GM19468 (cell line): ENCODE results near the gene DCLK1.

ENCODE experiments used
- ATAC-seq: cut with Tn5 transposase; IDR thresholded peaks from one replicate; pipeline ENCODE4 v1.9.1; 2021; ENCODE audit warnings: mild to moderate bottlenecking, moderate library complexity, moderate number of reproducible peaks; ENCODE audit not compliant: unreplicated experiment; ENCODE audit errors: extremely low read depth

The DCLK1 gene

DNA sequence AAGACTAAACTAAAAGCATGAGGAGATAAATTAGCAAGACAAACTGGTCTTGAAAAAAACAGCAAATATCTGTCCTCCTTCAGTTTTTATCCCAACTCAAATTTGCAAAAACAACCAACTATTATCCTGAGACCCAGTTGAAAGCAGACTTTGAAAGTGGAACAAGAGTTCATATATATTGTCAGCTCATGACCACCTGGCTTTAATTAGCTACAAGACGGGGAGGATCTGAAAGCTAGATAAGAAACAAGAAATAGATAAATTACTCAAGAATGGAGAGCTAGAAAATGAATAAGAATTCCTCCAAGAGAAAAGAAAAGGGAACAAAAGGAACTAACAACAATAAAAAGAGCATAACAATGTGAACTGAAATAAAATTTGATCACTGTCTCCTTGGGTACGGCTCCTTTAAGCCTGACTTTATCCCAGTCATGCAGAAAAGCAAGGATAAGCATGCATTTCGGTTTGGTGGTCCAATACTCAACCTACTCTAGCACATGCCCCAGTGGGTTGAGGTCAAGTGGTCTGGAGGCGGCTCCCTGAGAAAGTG, 246.9 kb downstream of the DCLK1 start:
- ATAC-seq, result no peak

DNA sequence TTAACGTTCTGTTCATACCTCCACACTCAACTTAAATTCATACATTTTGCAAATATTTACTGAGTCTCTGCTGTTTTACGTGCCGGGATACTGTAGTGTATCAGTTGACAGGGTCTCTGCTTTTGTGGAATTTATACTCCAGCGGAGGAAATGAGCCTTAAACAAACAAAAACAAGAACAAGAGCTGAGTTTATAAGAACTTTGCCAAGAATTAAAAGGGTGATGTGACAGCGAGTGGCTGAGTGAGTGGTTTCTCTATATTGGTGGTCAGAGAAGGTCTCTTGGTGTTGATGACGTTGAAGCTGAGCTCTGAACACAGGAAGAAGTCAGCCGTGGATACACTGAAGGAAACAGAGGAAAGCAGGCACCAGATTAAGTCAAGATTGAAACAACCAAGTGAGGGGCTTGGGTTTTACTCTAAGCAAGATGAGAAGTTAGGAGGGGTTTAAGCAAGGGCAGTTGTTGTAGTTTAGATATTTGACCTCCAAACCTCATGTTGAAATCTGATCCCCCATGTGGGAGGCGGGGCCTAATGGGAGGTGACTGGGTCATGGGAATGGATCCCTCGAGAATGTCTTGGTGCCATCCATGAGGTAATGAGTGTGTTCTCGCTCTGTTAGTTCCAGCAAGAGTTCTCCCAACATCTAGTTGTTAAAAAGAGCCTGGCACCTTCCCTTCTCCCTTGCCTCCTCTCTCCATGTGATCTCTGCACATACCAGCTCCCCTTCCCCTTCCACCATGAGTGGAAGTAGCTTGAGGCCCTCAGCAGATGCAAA, 248.3 kb downstream of the DCLK1 start:
- ATAC-seq, result no peak

DNA sequence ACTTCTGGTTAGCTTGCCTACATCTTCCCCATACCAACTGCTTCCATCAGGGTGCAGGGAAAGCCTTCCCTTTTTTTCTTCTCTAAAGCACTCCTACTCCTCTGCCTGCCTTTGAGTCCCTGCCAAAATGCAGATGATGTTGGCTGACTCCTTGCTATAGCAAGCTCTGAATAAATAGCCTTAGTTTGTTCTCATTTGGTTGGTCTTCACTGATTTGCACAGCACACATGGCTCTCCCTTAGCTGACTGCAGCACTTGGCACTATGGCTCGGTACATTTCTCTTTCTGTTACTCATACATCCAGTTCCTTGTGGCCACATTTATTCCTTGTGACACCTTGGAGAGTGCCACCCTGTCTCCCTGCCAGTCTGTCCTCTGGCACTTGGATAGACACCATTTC, 249.8 kb downstream of the DCLK1 start:
- no peak for ATAC-seq

DNA sequence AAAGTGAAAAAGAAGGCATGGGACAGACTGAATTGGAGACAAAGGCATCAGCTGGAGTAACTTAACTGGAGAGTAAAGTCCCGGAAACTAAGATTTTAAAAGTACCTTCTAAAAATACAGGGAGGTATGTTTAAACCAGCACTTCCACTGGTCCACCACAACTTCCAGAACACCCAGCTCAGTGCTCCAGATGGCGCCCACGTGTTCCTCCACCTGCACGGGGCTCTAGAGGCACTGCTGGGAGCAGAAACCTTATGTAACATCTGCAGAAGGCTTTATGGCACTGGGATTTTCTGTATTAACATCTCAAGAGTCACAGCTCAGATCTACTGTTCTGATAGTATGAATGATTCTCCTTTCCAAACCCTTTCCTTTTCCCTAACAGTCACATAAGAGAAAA, 252.1 kb downstream of the DCLK1 start:
- ATAC-seq, result no peak

DNA sequence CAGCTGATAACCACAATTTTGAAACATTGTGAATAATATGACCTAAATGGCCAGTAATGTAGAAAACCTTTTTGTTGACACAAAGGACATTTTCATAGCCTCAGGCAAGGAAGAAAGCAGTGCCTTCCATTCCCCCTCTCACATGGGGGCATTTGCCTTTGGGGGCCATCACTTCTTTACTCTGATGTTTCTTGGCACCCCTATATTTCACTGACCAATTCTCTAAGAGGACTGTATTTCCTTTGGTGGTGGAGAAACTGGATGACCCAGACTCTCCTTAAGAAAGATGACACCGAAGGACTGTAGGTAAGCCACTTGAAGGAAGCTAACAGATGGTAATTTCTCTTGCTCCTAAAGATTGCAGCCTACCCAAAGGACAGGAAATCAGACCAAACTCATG, 254.6 kb downstream of the DCLK1 start:
- ATAC-seq, result no peak

DNA sequence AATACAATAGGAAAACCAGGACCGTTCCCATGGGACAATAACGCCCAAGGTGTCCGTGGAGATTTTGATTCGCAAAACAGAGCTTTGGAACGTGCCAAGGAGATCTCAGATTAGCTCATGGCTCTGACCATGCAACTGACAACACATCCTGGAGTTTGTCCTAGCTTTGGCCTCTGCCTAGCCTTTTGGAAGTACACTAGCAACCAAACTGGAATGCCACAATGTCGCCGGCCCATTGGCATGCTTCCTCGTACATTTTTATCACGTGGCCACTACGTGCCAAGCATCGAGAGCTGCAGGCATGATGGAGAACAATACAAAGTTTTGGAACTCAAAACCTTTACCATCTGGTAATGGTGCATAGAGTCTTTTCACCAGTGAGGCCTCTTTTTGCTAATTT, 256.5 kb downstream of the DCLK1 start:
- no peak for ATAC-seq

DNA sequence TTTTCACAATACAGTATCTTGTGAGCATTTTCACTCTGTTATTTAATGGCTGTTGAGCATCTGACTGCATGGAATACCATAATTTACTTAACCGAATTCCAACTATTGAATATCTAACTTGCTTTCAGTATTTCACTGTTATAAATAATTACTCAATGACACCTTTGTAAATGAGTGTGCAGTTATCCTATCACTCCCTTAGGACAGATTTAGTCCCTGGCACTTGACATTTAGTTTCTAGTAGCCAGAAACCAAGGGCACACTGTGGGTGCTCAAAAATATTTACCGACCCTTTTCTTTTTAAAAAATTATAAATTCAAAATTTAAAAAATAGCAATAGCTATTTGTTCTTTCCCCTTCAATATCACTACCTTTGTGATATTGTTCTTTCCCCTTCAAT, 258.8 kb downstream of the DCLK1 start:
- no peak for ATAC-seq

DNA sequence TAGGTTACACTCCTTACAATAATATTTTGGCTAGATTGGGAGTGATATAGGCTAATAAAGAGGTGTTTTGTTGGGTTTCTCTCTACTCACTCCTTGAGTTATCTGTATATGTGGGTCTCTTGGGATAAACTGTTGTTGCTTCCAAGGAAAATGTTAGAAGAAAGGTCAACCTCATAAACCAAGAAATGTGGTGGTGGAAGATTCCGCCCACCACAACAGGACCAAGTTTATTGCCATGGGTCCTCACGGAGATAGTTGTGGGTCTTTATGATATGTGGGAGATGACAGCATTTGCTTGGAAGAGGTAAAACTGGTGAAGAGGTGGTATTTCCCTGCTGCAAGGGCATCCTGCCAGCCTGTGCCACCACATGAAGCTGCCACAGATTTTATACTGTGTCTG, 259.6 kb downstream of the DCLK1 start:
- ATAC-seq, result no peak

DNA sequence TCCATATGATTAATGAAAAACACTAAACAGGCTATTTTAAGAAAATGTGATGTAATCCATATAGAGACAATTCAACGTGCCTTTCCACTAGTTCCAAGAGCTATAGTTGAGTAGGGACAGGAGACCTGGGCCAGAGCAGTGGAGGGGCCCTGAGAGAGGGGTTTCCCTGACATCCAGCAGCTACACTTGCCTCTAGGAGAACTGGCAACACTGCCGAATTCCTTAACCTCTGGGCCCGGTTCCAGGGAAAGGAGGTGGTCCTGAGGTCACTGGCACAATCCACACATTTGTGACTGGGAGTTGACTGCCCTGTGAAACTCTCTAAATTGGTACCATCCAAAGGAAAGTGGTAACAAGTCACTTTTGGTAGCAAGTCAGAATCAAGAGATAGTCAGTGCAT, 264.4 kb downstream of the DCLK1 start:
- ATAC-seq, result no peak

DNA sequence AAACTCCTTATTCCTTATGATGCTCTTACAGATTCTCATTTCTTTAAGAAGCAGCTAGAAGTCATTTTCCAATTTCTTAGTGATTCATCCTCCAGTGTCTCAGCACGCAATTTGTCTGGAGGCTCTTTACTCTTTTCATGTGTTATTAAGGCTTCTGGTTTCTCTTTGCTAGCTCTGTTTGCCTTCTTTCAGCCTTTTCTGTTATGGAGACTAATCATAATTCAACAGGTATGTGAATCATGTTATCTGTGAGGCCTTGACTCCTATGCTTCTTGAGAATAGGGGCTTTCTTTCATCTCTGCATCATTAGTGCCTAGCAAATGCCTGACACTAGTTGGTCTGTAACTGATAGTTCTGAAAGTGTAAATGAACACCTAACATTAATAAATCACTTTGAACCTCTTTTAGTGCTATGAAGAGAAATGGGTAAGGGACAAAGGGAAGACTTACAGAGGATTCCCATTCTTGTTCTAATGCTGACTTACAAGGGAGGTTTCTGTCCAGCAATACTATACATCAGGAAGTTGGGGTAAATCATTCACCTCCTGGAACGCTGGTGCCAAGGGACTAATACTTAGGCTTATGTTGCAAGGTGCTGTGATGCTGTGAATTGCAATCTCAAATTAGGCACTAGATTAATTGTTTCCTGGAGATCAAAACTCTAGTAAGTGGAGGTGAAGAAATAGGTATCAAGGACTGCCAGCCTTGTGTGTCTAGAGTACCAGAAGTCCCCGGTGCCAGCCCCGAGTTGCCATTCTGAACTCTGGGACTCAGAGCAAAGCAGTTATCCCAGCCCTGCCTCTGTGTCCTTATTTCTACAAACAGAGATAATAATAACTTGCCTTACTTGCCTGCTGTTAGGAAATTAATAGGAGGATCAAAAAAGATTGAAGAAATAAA, 265.6 kb downstream of the DCLK1 start:
- ATAC-seq, result no peak

DNA sequence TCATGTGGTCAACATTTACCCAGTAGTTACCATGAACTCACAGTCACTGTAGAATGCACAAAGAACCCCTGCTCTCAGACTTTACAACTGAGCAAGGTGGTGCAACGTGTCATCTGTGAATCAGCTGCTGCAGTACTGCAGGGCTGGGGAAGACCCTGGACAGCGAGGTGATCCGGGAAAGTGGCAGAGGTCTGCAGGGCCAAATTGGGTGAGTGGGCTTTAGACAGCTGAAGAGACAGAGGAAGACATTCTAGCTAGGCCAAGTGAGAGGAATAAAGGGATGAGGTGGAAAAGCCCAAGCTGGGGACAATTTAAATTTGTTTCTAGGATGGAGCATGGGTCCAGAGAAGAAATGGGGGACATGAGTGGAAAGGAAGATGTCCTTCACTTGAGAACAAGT, 270.5 kb downstream of the DCLK1 start:
- ATAC-seq, result no peak

DNA sequence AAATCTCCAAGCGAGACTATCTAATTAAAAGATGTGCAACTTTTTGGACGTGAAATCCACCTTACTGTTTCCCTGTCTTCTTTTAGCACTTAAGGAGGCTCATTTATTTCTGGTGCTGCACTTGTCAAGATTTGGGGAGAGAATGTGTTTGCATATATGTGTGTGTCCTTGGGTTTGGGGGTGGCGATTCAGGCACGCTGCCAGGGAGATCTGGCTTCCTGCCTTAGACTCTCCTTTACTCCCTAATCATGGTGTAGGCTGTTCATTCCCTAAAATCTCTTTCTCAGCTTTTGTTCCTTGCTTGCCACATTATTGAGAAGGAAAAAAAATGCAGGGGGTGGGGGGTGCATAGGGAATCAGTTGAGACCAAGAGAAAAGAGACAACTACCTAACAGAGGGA, 271.2 kb downstream of the DCLK1 start:
- ATAC-seq, result no peak

DNA sequence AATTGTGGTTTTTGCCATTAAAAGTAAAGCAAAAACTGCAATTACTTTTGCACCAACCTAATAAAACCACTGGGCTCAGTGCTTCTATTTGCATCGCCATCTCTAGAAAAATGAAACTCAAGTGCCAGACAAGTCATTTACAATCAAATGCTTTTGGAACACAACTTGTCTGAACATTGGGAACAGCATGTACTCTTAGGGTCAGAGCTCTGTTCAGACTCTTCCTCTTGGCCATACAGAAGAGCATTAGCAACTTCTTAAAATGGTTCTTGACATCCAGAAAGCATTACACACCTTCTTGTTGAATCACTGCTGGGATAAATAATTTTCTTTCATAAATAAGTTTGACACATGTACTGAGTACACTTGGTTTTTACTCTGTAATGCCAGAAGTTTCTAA, 272.5 kb downstream of the DCLK1 start:
- no peak for ATAC-seq

DNA sequence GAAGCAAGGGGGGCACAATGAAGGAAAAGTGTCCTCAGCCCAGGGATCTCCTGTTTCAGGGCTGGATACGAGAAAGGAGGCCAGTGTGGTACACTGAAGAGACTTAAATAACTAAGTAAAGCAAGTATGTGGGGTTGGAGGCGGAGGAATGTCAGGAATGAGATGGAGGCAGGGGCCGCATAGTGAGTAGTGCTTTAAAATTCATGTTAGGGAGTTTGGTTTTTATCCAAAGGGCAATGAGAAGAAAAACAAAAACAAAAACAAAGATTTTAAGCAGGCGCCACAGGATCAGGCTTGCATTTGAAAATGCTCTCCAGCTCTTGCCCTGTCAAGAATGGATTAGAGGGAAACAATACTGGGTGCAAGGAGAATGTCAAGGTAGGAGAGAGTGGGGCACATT, 273.4 kb downstream of the DCLK1 start:
- ATAC-seq, result no peak

DNA sequence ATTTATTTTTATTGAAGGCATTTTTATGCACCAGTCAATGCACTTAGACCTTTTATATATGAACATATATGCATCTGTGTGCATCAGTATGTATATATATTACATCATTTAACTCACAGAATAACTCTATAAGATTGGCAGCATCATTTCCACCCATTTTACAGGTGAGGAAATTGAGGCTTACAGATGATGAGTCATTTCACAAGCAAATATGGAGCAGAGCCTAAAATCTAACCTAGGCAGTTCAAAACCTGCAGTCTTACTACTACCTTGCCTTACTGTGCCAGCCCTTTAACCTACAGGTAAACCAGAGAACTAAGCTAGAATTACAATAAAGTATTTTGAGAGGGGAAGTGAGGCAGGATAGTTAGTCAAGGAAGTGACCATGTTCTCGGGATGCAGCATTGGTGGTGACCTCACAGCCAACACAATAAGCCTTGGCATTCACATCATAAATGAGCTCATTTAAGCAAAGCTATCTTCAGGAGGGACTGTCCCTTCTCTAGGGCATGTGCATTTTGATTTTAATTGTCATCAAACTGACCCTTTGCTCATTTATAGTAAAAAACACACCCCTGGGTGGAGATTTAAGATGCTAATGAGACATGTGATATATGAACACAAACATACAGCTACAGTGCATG, 274.3 kb downstream of the DCLK1 start:
- ATAC-seq, result no peak

DNA sequence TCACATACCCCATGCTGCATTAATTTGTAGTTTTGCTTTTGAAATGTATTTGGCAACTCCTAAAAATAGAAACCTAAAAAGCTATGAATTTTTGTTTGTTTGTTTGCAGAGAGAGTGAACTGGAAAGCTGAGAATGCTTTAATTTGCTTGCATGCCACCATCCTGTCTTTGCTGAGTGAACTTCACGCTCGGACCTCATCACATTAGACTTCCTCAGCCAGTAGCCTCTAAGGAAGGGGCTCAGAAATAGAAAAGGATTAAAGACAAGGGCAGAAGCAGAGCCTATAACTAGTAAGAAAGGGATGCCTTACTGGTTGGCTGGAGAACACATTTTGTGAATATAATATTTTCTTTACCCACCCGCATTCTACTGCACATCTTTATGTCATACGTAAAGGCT, 275.1 kb downstream of the DCLK1 start:
- no peak for ATAC-seq

DNA sequence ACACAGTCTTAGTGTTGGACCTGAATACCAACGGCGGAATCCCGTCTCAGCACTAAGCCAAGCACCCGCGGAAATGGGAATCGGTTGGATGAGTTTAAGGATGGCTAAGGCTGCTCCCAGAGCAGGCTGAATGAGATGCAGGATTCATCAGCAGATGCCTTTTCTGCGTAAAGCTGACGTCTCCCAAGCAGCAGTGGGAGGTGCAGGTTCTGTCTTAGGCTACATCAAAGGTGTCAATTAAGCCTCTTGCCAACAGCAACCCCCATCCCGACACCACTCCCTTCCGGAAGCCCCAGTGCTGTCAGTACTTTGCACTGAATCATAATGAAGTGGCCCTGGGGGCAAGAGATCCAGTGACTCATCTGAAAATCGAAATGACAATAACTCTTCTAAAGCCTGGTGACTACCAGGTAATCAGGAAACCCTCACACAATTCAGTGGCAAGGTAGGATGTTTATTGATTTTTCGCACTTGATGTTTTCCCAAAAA, 275.6 kb downstream of the DCLK1 start:
- no peak for ATAC-seq

DNA sequence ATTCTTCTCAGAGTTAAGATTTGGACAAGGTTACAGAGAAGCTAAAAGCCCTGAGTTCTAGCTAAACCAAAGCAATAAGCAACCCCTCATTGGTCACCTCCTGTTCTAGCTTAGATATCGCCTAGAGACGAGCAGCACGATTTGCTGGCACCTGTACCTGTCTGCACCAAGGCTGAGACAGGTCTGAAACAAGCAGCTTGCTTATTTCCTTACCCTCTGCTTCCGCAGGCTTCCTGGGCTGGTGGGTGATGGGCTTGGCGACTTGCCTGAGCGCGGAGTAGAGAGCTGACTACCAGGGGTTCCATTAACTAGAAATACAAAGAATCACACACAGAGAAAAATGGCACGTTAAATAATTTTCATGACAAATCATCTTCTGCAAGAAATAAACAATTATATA, 276.9 kb downstream of the DCLK1 start:
- no peak for ATAC-seq

DNA sequence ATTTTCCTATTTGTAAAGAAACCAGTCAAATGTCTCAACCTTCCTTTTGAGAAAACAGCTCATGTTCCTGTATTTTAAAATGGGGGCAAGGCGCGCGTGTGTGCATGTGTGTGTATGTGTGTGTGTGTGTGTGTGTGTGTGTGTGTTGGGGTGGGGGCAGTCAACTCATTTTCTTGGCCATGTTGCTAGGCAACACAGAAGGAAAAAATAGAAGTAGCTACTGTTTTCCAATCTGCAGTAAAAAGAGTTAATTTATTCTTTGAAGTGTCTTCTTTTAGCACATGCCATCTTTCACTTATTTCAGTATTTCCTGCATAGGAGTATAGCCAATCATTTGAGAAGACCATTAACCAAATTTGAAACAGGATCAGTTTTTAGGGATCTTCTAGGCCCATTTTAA, 279.3 kb downstream of the DCLK1 start:
- no peak for ATAC-seq

DNA sequence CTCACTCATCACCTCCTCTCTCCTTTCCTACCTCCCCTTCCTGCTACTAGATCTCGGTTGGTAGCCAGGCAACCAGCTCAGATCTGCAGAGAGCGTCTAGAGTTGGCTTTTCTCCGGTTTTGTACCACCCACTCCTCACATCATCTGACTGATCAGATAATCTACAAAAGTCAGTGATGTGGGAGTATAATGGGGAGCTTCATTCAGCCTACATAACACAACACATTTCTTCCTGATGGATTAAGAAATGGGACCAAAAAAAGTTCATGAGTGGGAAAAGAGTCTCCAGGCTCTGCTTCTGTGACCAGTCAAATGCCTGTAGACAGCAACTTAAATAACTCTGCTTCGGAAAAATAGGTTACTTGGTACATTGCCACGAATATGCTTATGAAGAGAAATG, 279.8 kb downstream of the DCLK1 start:
- ATAC-seq, result no peak

DNA sequence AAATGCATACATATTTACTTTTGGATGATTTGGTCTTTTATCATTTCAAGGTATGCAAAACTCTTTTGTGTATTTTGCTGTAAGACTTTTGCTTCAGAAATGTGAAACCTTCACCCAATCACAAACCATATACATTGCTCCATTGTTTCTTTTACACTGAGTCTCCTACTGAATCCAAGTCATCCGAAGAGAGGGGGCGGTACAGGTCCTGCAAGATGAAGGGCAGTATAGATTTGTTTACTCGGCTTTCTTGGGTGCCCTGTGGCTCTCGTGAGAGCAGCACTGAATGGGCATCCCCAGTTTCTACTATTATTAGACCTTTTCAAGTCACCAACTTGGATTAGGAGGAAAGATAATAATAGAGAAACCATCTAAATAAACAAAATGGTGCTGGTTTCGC, 280.6 kb downstream of the DCLK1 start:
- no peak for ATAC-seq
